A549 treated with DMSO at 1 μM for 4 hours (cell line): ENCODE results near the gene RGS13. TPM values are rescaled to one million over a fixed set of nuclear protein-coding genes. Genes with fewer than 3 reads are reported as not detected.

Source experiments
- total RNA-seq: library from RNA; stranded (reverse); fragments of 200-300 nt; extraction: Qiagen RNA extraction; gene quantifications from 5 replicates; pipeline ENCODE4 v1.2.3, GENCODE V29; 2022; ENCODE audit warnings: low read depth

The RGS13 gene
- total RNA-seq = not detected in 5 replicates

GRCh38 chr1:192635939-192636338 lies at the start of gene RGS13:
Gene RGS13, plus strand, starts transcription at chr1:192636147. Its CDS starts 8,188 bp downstream, at chr1:192644335.

Other genes starting within 250 kb of the RGS13 start
- not detected in 5 replicates for gene RGS1, start 60.4 kb upstream of the RGS13 start, total RNA-seq
- 16.5 to 24.1 TPM (median 20.0 TPM) in 5 replicates for gene RGS2, start 172.9 kb downstream of the RGS13 start, total RNA-seq